NCI-H2171 (cell line): ENCODE results near the gene SHROOM3.

Experiments used
- DNase-seq: peaks from one replicate; lab custom pipeline; 2025; lab: John Stamatoyannopoulos, UW

The SHROOM3 gene

GRCh38 chr4:76663824-76664223 is 228.8 kb downstream of the SHROOM3 start:
- no peak for DNase-seq

GRCh38 chr4:76665153-76665552 is 230.1 kb downstream of the SHROOM3 start:
- no peak for DNase-seq

GRCh38 chr4:76665721-76666120 is 230.7 kb downstream of the SHROOM3 start:
- DNase-seq, result no peak

- DNase-seq, result no peak
Measured at GRCh38 chr4:76666944-76667532, 232.0 kb downstream of the SHROOM3 start.

- no peak for DNase-seq
Measured at GRCh38 chr4:76670631-76671030, 235.6 kb downstream of the SHROOM3 start.

GRCh38 chr4:76673362-76673761 is 238.3 kb downstream of the SHROOM3 start:
- DNase-seq, result no peak

- no peak for DNase-seq
Measured at GRCh38 chr4:76674983-76675382, 240.0 kb downstream of the SHROOM3 start.

- DNase-seq, result no peak
Measured at GRCh38 chr4:76677571-76678326, 242.7 kb downstream of the SHROOM3 start.

- DNase-seq, result no peak
Measured at GRCh38 chr4:76679691-76680090, 244.7 kb downstream of the SHROOM3 start.

GRCh38 chr4:76680952-76681351 is 245.9 kb downstream of the SHROOM3 start:
- DNase-seq, result no peak

- DNase-seq, result no peak
Measured at GRCh38 chr4:76681996-76682395, 247.0 kb downstream of the SHROOM3 start.

- no peak for DNase-seq
Measured at GRCh38 chr4:76683144-76683543, 248.1 kb downstream of the SHROOM3 start.

- DNase-seq, result no peak
Measured at GRCh38 chr4:76687746-76688448, 252.9 kb downstream of the SHROOM3 start.

- no peak for DNase-seq
Measured at GRCh38 chr4:76688619-76689144, 253.7 kb downstream of the SHROOM3 start.

GRCh38 chr4:76689145-76689817 is 254.3 kb downstream of the SHROOM3 start:
- no peak for DNase-seq

GRCh38 chr4:76690011-76690905 is 255.2 kb downstream of the SHROOM3 start:
- DNase-seq, result no peak

GRCh38 chr4:76690906-76691275 is 255.9 kb downstream of the SHROOM3 start:
- DNase-seq, result no peak

GRCh38 chr4:76691807-76692582 is 257.0 kb downstream of the SHROOM3 start:
- DNase-seq, result no peak

GRCh38 chr4:76692761-76693160 is 257.7 kb downstream of the SHROOM3 start:
- DNase-seq, result no peak

GRCh38 chr4:76694056-76694455 is 259.0 kb downstream of the SHROOM3 start:
- DNase-seq, result no peak

- DNase-seq, result no peak
Measured at GRCh38 chr4:76696109-76696508, 261.1 kb downstream of the SHROOM3 start.
